GM10248 (cell line): ENCODE measurements around the gene SEMA3D.

Experiments
- CTCF ChIA-PET: fragments of 300-600 bp; sonication (Branson Sonifier 250); formaldehyde crosslinking; extraction: SDS; loops from one replicate; lab custom pipeline; 2021; ENCODE audit warnings: antibody characterized with exemption; lab: Yijun Ruan, JAX
- POLR2A ChIA-PET: fragments of 350-650 bp; sonication (Branson Sonifier 250); formaldehyde crosslinking; extraction: SDS; loops from one replicate; lab custom pipeline; 2020; ENCODE audit warnings: antibody characterized with exemption; lab: Yijun Ruan, JAX
- DNase-seq: peaks from one replicate; pipeline ENCODE4 v3.0.0; 2012; ENCODE audit errors: extremely low spot score
- TF ChIP-seq, protein P1 (sequence below): IDR thresholded peaks from 2 replicates; pipeline ENCODE4 v1.5.1; 2012; ENCODE audit warnings: mild to moderate bottlenecking, low read depth; ENCODE audit errors: extremely low read depth, missing control alignments, control extremely low read depth

SEMA3D gene

DNA sequence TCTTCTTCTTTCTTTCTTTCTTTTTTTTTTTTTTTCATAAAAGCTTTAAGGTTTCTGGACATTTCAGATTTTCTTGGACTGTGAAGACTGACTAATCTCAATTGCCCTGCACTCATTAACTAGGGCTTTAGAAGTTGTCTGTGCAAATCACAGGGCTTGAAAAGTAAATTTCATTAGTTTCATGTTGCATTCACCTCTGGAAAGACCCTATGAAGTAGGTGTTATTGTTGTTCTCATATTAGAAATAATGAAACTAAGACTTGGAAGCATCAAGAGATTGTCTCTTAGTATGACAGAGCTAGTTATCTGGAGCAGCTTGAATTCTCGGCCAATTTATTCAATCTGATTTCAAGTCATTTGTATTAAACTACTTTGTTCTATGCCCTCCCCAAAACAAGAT is 28.2 kb upstream of the SEMA3D start:
- ChIA-PET CTCF (interaction anchor here (0.9 kb wide), 2 partner anchors 15 to 28 kb away, joined by 3 read pairs; partner anchors contain the start of gene SEMA3D), POLR2A (no interaction called here)
- no peak for DNase-seq
- TF ChIP-seq, protein P1, sequence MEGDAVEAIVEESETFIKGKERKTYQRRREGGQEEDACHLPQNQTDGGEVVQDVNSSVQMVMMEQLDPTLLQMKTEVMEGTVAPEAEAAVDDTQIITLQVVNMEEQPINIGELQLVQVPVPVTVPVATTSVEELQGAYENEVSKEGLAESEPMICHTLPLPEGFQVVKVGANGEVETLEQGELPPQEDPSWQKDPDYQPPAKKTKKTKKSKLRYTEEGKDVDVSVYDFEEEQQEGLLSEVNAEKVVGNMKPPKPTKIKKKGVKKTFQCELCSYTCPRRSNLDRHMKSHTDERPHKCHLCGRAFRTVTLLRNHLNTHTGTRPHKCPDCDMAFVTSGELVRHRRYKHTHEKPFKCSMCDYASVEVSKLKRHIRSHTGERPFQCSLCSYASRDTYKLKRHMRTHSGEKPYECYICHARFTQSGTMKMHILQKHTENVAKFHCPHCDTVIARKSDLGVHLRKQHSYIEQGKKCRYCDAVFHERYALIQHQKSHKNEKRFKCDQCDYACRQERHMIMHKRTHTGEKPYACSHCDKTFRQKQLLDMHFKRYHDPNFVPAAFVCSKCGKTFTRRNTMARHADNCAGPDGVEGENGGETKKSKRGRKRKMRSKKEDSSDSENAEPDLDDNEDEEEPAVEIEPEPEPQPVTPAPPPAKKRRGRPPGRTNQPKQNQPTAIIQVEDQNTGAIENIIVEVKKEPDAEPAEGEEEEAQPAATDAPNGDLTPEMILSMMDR: no peak

DNA sequence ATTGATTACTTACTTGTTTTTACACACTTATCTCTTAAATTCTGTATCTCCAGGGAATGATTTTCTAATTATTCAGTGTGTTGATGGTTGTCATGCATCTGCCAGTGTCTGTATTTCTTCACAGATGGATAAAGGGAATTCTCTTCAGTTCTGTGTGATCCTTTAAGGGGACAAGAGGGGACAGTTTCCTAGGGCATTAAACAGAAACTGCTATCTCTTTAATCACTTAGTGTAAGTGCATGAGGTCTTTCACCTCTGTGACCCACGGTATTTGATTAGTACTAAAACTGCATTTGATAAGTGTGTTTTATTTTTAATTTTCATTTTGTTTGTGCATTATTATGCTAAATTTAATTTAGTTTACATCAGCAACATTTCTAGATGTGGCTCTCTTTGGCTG is 26.6 kb upstream of the SEMA3D start:
- TF ChIP-seq, protein P1: no peak
- no peak for DNase-seq
- CTCF ChIA-PET: interaction anchor here (1.6 kb wide), 1 partner anchor 10 kb away, joined by 4 read pairs; no protein-coding TSS in a partner anchor
- POLR2A ChIA-PET: no interaction called here

DNA sequence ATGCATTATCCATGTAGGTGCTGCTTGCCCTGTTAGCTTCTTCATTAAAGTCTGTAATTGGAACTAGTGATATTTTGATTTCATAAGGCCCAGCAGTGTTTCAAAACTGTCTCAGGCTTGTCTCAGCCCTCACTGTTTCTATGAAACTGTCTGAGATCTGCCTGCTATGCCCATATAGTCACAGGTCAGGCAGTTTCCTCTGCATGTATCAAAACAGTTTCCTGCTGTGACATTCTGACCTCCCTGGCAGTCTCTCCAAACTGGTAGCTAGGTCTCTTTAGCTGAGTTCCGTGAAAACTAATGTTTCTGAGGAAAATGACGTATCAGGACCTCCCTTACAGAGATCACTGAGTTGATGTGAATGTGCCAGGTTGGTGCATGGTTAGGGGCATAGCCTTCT is 18.9 kb upstream of the SEMA3D start:
- TF ChIP-seq, protein P1: no peak
- POLR2A ChIA-PET: no interaction called here
- CTCF ChIA-PET: no interaction called here
- no peak for DNase-seq

DNA sequence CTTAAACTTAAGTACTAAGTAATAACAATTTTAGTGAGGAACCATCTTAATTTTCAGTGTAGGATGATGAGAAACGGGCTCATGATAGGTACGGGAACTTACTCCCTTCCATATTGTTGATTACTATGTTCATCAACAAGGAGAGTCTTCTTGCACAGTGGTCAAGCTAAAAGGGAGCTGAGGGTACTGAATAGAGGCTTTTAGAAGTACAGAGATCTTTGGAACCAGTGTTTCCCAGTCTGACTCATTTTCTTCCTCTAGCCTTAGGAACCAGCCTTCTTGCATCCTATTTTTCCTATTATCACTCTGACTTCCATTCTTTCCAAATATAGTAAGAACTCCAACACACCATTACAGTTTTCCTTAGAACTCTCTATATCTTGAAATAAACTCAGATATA is 17.6 kb upstream of the SEMA3D start:
- TF ChIP-seq, protein P1: no peak
- ChIA-PET POLR2A (no interaction called here), CTCF (no interaction called here)
- no peak for DNase-seq

DNA sequence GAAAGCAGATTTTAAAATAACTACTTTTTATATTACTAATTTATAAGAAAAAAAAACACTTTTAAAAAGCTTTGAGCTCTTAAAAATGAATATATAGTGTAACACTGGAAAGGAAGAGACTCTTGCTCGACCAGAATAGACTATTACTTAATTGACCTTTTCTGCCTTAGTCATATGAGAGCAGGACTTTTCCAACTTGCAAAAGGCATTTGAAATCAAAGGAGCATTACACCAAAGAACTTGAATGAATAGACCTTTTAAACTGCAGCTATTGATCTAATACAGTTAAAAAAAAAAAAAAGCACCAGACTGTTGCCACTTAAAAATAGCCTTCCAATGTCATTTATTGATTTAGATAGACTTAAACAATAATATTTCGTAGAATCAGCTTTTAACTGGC is 17.2 kb upstream of the SEMA3D start:
- CTCF ChIA-PET: no interaction called here
- POLR2A ChIA-PET: no interaction called here
- TF ChIP-seq, protein P1: no peak
- no peak for DNase-seq

DNA sequence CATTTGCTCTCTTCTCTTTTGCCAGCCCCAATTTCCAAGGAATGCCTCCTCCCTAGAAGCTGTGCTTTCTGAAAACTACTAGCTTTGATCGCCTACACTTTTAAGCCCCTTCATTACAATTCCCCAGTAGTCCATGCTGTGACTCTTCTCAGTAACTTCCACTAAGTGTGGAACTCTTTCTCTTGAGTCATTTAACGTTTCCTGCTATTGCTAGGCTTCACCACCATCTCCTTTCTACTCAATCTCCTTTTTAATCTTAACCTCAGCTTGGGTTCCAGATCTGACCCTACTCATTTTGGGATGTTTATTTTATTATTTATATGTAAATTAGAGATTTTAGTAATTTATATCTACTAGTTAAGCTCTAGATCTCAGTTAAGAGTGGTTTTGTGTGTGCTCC is 14.4 kb upstream of the SEMA3D start:
- POLR2A ChIA-PET: no interaction called here
- CTCF ChIA-PET: interaction anchor here (1.1 to 1.4 kb wide), 2 partner anchors 13 to 14 kb away, joined by 3 read pairs; no protein-coding TSS in a partner anchor
- no peak for DNase-seq
- TF ChIP-seq, protein P1: no peak
